HCT116 (cell line): ENCODE measurements around the gene ACR.

Experiments
- POLR2AphosphoS5 ChIP-seq: IDR thresholded peaks from 2 replicates; pipeline ENCODE4 v1.6.1; 2011; ENCODE audit warnings: mild to moderate bottlenecking, low read depth, low read length, moderate library complexity
- TF ChIP-seq, protein P1 (sequence below): IDR thresholded peaks from 2 replicates; pipeline ENCODE4 v1.6.1; 2012; ENCODE audit warnings: low read depth

GRCh38 chr22:50739894-50740293 lies 1.9 kb downstream of the ACR start:
- TF ChIP-seq POLR2AphosphoS5: no peak
- TF ChIP-seq, protein P1, sequence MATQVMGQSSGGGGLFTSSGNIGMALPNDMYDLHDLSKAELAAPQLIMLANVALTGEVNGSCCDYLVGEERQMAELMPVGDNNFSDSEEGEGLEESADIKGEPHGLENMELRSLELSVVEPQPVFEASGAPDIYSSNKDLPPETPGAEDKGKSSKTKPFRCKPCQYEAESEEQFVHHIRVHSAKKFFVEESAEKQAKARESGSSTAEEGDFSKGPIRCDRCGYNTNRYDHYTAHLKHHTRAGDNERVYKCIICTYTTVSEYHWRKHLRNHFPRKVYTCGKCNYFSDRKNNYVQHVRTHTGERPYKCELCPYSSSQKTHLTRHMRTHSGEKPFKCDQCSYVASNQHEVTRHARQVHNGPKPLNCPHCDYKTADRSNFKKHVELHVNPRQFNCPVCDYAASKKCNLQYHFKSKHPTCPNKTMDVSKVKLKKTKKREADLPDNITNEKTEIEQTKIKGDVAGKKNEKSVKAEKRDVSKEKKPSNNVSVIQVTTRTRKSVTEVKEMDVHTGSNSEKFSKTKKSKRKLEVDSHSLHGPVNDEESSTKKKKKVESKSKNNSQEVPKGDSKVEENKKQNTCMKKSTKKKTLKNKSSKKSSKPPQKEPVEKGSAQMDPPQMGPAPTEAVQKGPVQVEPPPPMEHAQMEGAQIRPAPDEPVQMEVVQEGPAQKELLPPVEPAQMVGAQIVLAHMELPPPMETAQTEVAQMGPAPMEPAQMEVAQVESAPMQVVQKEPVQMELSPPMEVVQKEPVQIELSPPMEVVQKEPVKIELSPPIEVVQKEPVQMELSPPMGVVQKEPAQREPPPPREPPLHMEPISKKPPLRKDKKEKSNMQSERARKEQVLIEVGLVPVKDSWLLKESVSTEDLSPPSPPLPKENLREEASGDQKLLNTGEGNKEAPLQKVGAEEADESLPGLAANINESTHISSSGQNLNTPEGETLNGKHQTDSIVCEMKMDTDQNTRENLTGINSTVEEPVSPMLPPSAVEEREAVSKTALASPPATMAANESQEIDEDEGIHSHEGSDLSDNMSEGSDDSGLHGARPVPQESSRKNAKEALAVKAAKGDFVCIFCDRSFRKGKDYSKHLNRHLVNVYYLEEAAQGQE: no peak
